Hematopoietic multipotent progenitor cell treated with erythropoietin and hydrocortisone succinate and interleukin-3 and kit ligand, for 6 days (in vitro differentiated cells): ENCODE measurements around the gene TSHZ3.
A peak's percentile ranks its signal among the peaks of the same experiment; 100 is the strongest.

Experiments
- DNase-seq: peaks from one replicate; pipeline ENCODE4 v3.0.0-alpha.2; 2015

TSHZ3 gene

GRCh38 chr19:31354799-31355664 lies 5.8 kb upstream of the TSHZ3 start:
- DNase-seq, result no peak

GRCh38 chr19:31354316-31354715 lies 5.1 kb upstream of the TSHZ3 start:
- no peak for DNase-seq

- DNase-seq, result no peak
These were observed 4.6 kb upstream of the TSHZ3 start for GRCh38 chr19:31353833-31354232.

- no peak for DNase-seq
These were observed 3.8 kb upstream of the TSHZ3 start for GRCh38 chr19:31352782-31353651.

GRCh38 chr19:31352296-31352781 lies 3.1 kb upstream of the TSHZ3 start:
- no peak for DNase-seq

- no peak for DNase-seq
These were observed 2.6 kb upstream of the TSHZ3 start for GRCh38 chr19:31351855-31352195.

GRCh38 chr19:31351056-31351854 lies 2.0 kb upstream of the TSHZ3 start:
- no peak for DNase-seq

- peak; percentile 32 for DNase-seq
These were observed 1.4 kb upstream of the TSHZ3 start for GRCh38 chr19:31350693-31351055.

GRCh38 chr19:31350033-31350692 lies 927 bp upstream of the TSHZ3 start:
- DNase-seq, result no peak

GRCh38 chr19:31348481-31349159 lies 616 bp downstream of the TSHZ3 start:
- DNase-seq, result no peak

- DNase-seq, result no peak
These were observed 1.3 kb downstream of the TSHZ3 start for GRCh38 chr19:31347828-31348392.

- no peak for DNase-seq
These were observed 1.9 kb downstream of the TSHZ3 start for GRCh38 chr19:31347354-31347753.

GRCh38 chr19:31346184-31347059 lies 2.8 kb downstream of the TSHZ3 start:
- no peak for DNase-seq

GRCh38 chr19:31344403-31344802 lies 4.8 kb downstream of the TSHZ3 start:
- no peak for DNase-seq

- no peak for DNase-seq
These were observed 6.3 kb downstream of the TSHZ3 start for GRCh38 chr19:31342926-31343325.

- DNase-seq, result peak; percentile 47
These were observed 8.9 kb downstream of the TSHZ3 start for GRCh38 chr19:31340042-31341025.

GRCh38 chr19:31339411-31339810 lies 9.8 kb downstream of the TSHZ3 start:
- DNase-seq, result no peak

- DNase-seq, result peak; percentile 67
These were observed 11.0 kb downstream of the TSHZ3 start for GRCh38 chr19:31338069-31338776.
